Breast epithelium (tissue), 3 donors: Measurements from ENCODE around the gene GUCA2A.

Experiments
- POLR2A ChIP-seq: fragments of 450-650 bp; IDR thresholded peaks from one replicate; pipeline ENCODE4 v1.6.1; 2016; ENCODE audit warnings: antibody characterized with exemption, mild to moderate bottlenecking, moderate library complexity
- POLR2AphosphoS5 ChIP-seq, 3 donors: sonication (generic); formaldehyde crosslinking; IDR thresholded peaks; one replicate each; pipeline ENCODE4 v1.6.1; 2017; ENCODE audit warnings: antibody characterized with exemption in 3 of 3
- TF ChIP-seq, protein P1 (sequence below), 3 donors: fragments of 450-650 bp; IDR thresholded peaks; one replicate each; pipeline ENCODE4 v1.5.1; 2016 to 2017; ENCODE audit warnings: antibody characterized with exemption in 3 of 3, mild to moderate bottlenecking in 3 of 3, moderate library complexity in 3 of 3

DNA sequence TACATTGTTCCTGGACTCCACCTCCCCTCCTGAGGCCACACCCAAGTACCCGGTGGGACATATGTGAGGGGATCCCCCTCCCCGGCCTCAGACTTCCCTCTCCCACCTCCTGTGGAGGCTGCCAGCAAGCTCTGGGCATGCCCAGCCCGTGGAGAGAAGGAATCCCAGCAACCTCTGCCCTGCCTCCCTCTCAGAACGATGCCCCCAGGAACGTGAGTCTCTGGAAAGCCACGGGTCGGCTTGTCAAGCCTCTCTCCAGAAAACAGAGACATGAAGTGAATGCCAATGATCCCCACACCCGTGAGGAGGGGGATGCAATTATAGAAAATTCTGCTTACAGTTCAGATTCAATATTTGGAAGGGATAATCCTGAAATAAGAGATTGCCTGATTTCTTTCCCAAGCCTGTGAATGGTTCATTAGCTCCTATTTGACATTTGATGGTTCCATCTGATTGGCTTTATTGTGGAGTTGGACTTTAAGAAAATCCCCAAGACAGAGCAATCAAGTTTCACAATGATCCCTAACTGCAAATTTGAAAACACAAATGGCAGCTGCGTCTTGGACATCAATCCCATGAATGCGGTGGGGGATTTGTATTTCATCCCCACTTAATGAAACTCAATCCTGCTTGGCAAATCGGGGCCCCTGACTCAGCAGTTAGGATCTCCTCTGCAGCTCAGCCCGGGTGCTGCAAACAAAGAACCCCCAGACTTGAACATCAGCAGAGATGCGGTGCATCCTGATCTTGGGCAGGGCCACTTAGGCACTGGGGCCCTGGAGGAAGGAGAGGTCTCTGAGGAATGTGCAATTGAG lies 20.4 kb downstream of the GUCA2A start:
- TF ChIP-seq POLR2AphosphoS5 (IDR thresholded peaks at IDR 0.05) (no peak), POLR2A (no peak)
- TF ChIP-seq, protein P1, sequence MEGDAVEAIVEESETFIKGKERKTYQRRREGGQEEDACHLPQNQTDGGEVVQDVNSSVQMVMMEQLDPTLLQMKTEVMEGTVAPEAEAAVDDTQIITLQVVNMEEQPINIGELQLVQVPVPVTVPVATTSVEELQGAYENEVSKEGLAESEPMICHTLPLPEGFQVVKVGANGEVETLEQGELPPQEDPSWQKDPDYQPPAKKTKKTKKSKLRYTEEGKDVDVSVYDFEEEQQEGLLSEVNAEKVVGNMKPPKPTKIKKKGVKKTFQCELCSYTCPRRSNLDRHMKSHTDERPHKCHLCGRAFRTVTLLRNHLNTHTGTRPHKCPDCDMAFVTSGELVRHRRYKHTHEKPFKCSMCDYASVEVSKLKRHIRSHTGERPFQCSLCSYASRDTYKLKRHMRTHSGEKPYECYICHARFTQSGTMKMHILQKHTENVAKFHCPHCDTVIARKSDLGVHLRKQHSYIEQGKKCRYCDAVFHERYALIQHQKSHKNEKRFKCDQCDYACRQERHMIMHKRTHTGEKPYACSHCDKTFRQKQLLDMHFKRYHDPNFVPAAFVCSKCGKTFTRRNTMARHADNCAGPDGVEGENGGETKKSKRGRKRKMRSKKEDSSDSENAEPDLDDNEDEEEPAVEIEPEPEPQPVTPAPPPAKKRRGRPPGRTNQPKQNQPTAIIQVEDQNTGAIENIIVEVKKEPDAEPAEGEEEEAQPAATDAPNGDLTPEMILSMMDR (IDR thresholded peaks at IDR 0.05) = no peak
